Muscle of arm (tissue), 12 donors: Measurements from ENCODE around the gene RBMS3. TPM values are rescaled to one million over a fixed set of nuclear protein-coding genes. Genes with fewer than 3 reads are reported as not detected.
A peak's percentile ranks its signal among the peaks of the same experiment; 100 is the strongest.

ENCODE experiments used
- DNase-seq: peaks from one replicate; pipeline ENCODE4 v3.0.0-alpha.2; 2013
- polyA plus RNA-seq, 12 donors: library from polyadenylated mRNA; unstranded; fragments of 120-200 nt; gene quantifications; one replicate each; pipeline ENCODE4 v1.2.1, GENCODE V29; 2013; ENCODE audit not compliant: insufficient read length in 12 of 12

RBMS3 gene
- polyA plus RNA-seq, 12 donors, result 27.1 to 56.7 (median 31.2) TPM; not detected in 1

- no peak for DNase-seq
Observed at GRCh38 chr3:29889215-29889614, 608.3 kb downstream of the RBMS3 start.

- DNase-seq, result no peak
Observed at GRCh38 chr3:29890801-29891200, 609.9 kb downstream of the RBMS3 start.

GRCh38 chr3:29892976-29893554 is 612.2 kb downstream of the RBMS3 start:
- no peak for DNase-seq

- no peak for DNase-seq
Observed at GRCh38 chr3:29896856-29897255, 616.0 kb downstream of the RBMS3 start.

GRCh38 chr3:29898171-29898965 is 617.5 kb downstream of the RBMS3 start:
- DNase-seq, result no peak

GRCh38 chr3:29899021-29899420 is 618.1 kb downstream of the RBMS3 start:
- DNase-seq, result no peak

GRCh38 chr3:29901097-29901496 is 620.2 kb downstream of the RBMS3 start:
- peak; percentile 70 for DNase-seq

GRCh38 chr3:29903600-29903999 is 622.7 kb downstream of the RBMS3 start:
- DNase-seq, result no peak

GRCh38 chr3:29906906-29907305 is 626.0 kb downstream of the RBMS3 start:
- DNase-seq, result no peak

GRCh38 chr3:29912600-29913288 is 631.9 kb downstream of the RBMS3 start:
- DNase-seq, result no peak

GRCh38 chr3:29914861-29915524 is 634.1 kb downstream of the RBMS3 start:
- no peak for DNase-seq

- no peak for DNase-seq
Observed at GRCh38 chr3:29919571-29919970, 638.7 kb downstream of the RBMS3 start.

GRCh38 chr3:29922992-29923746 is 642.3 kb downstream of the RBMS3 start:
- DNase-seq, result peak; percentile 66

GRCh38 chr3:29924783-29925561 is 644.1 kb downstream of the RBMS3 start:
- peak; percentile 63 for DNase-seq

GRCh38 chr3:29926378-29926777 is 645.5 kb downstream of the RBMS3 start:
- no peak for DNase-seq

GRCh38 chr3:29932696-29933325 is 651.9 kb downstream of the RBMS3 start:
- no peak for DNase-seq

GRCh38 chr3:29933802-29934490 is 653.1 kb downstream of the RBMS3 start:
- DNase-seq, result peak; percentile 43

GRCh38 chr3:29934751-29935150 is 653.9 kb downstream of the RBMS3 start:
- DNase-seq, result no peak

GRCh38 chr3:29936054-29936453 is 655.2 kb downstream of the RBMS3 start:
- DNase-seq, result no peak

GRCh38 chr3:29936766-29937165 is 655.9 kb downstream of the RBMS3 start:
- no peak for DNase-seq
